Stimulated activated CD4-positive, alpha-beta T cell treated with anti-CD3 and anti-CD28 coated beads, Interleukin-1b, Interleukin-23, amount 100 ng/mL, for 24 hours (primary cell): Measurements from ENCODE around the gene WARS2.

Source experiments
- DNase-seq, 4 experiments: peaks; one replicate each; pipeline ENCODE4 v3.0.0-alpha.2; 2020; ENCODE audit warnings: low read depth in 4 of 4, low spot score in 1 of 4

WARS2 gene

DNA sequence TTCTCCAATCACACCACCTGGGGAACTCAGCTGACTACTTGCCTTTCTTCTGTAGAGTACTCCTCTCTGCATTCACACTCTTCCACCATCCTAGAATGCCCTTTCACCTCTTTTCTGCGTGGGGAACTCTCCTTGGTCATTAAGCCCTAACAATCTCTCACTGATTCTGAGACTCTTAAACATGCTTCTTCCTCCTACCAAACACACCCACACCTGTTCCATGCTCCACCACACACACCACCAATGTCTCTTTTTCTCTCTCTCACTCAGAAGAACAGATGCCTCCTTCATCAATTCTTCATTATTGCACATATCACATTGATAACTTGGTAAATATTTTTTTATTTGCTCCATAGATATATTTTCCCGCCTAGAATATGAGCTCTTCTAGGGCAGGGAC is 53.6 kb downstream of the WARS2 start:
- no peak for DNase-seq

GRCh38 chr1:119084798-119085197 is 55.7 kb downstream of the WARS2 start:
- DNase-seq = no peak

DNA sequence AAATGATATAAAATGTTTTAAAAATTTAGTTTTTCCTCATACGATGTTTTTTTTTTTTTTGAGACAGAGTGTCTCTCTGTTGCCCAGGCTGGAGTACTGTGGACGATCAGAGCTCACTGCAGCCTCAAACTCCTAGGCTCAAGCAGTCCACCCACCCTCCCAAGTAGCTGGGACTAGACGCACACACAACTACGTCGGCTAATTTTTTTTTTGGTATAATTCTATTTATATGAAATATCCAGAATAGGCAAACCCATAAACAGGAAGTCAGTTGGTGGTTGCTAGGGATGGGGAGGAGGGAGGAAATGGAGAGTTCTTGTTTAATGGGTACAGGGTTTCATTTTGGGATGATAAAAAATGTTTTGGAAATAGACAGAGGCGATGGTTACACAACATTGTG is 56.5 kb downstream of the WARS2 start:
- no peak for DNase-seq

DNA sequence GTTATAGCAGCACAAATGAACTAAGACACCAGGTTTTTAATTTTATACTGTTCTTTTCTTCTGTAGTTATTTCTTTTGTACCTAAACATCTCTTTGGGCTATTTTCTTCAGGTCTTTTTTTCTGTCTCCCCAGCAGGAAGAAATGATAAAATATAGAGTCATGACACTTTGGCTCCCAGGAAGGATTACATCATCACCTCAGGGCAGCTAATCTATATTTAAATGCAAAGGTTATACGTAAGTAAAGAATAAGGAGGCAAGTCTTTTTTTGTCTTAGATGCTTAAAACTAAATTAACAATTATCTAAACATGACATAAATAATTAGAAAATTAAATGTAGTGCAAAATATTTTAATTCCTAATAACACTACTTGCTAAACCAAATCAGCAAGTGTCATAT is 57.0 kb downstream of the WARS2 start:
- DNase-seq = no peak

- DNase-seq = no peak
Observed at GRCh38 chr1:119081700-119082099, 58.8 kb downstream of the WARS2 start.

- DNase-seq = no peak
Observed at GRCh38 chr1:119081267-119081666, 59.2 kb downstream of the WARS2 start.

GRCh38 chr1:119080586-119080985 is 59.9 kb downstream of the WARS2 start:
- no peak for DNase-seq

GRCh38 chr1:119079881-119080280 is 60.6 kb downstream of the WARS2 start:
- DNase-seq = no peak

DNA sequence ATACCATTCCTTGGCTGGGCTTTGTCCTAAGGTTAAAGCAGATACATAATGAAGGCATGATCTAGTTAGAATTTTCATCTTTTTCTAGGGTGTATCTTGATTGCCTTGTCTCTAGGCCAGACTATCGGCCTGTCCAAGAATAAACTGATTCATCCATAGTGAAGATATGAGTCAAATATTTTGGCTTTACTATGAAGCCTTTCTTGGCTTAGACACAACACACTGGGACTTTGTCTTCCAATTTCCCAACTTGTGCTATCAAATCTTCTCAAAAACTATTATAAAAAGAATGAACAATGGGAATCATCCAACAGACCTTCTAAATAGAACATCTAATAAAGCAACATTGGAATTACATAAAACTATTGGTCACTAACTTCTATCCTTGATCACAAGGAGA is 64.8 kb downstream of the WARS2 start:
- DNase-seq = no peak

- no peak for DNase-seq
Observed at GRCh38 chr1:119071321-119071720, 69.1 kb downstream of the WARS2 start.

- no peak for DNase-seq
Observed at GRCh38 chr1:119069682-119070081, 70.8 kb downstream of the WARS2 start.

DNA sequence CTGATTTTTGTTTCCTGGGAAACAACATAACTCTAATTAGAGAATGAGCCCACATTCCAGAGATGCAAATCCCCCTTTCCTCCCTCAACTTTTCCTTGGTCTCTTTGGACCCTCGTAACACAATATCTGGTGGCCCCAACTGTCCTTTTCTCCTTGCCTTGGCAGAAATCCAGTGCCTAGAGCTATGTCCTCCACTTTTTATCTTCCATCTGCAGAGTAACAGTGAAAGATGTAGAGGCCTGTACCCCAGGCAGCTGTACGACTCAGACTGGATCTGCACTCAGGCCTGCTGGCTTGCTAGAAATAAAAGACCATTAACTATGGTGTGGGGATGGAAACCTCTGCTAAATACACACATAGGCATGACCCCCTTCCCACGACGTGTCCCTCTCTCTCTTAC is 72.0 kb downstream of the WARS2 start:
- DNase-seq = no peak

DNA sequence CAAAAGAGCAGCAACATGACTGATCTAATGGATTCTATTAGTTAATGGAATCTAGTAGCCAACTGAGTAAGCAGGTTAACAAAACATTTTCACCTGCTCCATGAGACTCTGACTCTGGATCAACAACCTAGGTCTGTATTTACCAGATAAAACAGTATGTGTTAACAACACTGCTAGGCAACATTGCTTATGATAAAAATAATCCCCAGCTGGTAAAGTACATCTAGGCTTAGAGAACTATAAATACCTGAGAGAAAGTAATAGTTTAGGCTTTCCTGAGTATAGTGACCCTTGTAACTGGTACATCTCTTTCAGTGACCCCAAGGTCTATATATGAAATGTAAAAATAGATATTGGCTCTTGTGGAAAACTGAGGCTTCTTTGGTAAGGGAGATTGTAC is 78.8 kb downstream of the WARS2 start:
- no peak for DNase-seq

DNA sequence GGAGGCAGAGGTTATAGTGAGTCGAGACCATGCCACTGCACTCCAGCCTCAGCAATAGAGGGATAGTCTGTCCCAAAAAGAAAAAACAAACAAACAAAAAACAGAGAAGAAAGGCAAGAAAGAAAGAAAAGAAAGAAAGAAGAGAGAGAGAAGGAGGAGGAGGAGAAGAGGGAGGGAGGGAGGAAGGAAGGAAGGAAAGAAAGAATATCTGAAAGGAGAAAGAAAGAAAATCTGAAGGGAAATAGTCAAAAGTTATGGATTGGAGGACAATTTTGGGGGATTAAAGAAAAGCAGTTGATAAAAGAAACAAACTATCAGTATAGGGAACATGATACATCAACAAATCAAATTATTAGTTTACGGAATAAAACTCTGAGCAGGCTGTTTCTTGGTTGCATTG is 84.9 kb downstream of the WARS2 start:
- no peak for DNase-seq

DNA sequence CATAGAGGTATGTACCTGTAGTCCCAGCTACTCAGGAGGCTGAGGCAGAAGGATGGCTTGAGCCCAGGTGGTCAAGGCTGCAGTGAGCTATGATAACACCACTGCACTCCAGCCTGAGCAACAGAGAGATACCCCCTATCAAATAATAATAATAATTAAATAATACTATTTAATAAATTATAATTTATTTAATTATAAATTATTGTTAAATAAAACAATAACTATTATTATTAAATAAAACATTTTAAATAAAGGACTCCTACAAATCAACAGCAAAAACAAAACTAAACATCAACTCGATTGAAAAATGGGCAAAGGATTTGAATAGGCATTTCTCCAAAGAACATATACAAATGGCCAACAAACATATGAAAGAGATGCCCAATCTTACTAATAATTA is 86.5 kb downstream of the WARS2 start:
- DNase-seq = no peak

DNA sequence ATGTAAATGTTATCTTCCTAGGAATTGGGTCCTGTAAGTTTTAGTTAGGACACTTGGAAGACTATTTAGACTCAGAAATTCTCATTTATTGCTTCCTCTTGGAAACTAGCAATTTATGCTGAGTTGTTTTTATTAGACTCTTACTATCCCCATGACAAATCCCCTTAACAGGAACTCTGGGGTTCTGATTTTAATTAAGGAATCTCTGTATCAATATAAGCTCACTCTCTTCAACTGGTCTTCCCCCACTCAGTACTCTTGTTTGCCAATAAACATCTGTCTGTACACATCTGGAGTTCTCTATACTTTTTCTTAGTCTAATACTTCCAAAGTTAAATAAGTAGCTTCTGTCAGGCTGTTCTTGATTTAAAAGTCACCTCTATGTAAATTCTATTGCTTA is 88.2 kb downstream of the WARS2 start:
- no peak for DNase-seq

DNA sequence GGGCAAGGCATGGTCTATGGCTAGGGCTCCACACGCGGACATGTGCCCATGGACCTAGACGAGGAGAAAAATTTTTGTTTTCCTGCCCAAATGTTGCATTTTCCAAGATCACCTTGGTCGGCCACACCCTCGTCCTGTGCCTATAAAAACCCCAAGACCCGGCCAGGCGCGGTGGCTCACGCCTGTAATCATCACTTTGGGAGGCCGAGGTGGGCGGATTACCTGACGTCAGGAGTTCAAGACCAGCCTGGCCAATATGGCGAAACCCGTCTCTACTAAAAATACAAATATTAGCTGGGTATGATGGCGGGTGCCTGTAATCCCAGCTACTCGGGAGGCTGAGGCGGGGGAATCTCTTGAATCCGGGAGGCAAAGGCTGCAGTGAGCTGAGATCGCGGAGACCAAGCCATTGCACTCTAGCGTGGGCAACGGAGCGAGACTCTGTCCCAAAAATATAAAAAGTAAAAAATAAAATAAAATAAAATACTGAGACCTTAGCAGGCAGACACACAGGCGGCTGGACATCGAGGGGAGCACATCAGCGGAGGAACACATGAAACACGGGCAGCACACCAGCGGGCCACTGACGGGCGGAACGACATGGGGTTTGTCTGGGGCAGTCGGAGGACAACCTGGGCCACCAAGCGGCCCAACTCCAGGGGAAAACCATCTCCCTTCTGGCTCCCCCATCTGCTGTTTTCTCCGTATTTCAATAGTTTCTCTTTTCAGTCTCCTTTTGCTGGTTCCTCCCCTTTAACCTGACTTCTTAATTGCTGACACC is 91.6 kb downstream of the WARS2 start:
- DNase-seq = no peak

- no peak for DNase-seq
Observed at GRCh38 chr1:119046785-119047438, 93.5 kb downstream of the WARS2 start.

DNA sequence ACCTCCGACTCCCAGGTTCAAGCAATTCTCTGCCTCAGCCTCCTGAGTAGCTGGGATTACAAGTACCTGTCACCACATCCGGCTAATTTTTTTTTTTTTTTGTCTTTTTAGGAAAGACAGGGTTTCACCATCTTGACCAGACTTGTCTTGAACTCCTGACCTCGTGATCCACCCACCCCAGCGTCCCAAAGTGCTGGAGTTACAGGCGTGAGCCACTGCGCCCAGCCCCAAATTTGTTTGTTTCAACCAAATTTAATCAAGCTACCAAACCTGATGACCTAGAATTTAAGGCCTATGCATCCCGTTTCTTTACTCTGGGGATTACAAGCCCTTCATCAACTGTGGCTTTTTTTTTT is 94.0 kb downstream of the WARS2 start:
- no peak for DNase-seq

GRCh38 chr1:119045096-119045746 is 95.2 kb downstream of the WARS2 start:
- no peak for DNase-seq

DNA sequence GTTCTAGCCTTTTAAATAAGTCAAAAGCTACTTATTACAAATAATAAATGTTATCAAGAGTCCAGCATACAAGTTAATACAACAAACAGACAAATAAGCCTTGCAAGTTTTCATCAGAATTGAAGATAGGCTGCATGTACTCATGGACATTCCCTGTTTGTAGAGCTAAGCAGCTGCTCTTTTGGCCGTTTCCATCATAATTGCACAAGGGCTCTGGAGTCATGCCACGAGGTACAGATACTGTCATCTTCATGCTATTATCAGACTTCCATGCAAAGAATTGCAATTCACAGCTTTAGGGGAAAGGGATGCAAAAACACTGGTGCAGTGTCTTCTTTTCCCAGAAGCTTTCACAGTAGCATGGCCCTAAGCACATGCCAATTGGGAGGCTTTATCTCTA is 99.5 kb downstream of the WARS2 start:
- DNase-seq = no peak

DNA sequence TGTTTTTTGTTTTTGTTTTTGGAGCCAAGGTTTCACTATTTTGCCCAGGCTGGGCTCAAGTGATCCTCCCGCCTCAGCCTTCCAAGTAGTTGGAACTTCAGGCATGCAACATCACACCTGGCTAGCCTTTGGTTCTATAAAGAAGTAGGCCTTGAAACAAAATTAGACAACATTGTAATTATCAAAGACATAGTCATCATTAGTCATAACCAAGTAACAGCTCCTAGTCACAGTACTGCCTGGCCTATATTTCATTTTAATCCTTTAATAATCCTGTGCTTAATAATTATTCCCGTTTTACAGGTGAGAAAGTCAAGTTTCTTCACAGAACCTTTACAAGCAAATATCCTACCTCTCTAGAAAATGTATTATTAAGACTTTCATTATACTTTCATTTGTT is 100.0 kb downstream of the WARS2 start:
- no peak for DNase-seq

DNA sequence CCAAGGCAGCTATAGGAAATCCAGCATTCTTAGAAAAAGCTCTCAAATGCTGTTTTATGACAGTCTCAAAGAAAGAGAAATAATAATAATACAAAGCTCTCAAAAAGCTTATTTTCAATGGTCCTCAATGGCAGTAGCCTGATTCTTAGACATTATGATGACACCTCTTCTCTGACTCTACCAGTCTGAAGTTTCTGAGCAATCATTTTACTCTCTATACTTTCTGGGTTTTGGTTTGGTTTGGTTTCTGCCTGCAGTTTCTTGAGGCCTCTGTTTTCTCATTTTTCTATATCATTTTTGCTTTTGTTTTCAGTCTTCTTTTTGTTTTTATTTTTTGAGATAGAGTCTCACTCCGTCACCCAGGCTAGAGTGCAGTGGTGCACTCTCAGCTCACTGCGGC is 102.1 kb downstream of the WARS2 start:
- DNase-seq = no peak
